Colonic mucosa (tissue), 4 donors: ENCODE measurements around the gene EPS8L3. TPM values are rescaled to one million over a fixed set of nuclear protein-coding genes. Genes with fewer than 3 reads are reported as not detected.
"Not testable (repeated sequence)": the region's sequence is repeated elsewhere in the genome, so short reads cannot be mapped to it uniquely, and the experiment has no call there.

Experiments used
- DNase-seq: peaks from one replicate; pipeline ENCODE4 v3.0.0-alpha.2; 2020
- H3K27ac ChIP-seq: fragments of 200-600 bp; one replicate; pipeline ENCODE4 v1.8.0; 2021
- H3K27me3 ChIP-seq: fragments of 200-600 bp; one replicate; pipeline ENCODE4 v1.8.0; 2021
- H3K36me3 ChIP-seq: fragments of 200-600 bp; one replicate; pipeline ENCODE4 v1.8.0; 2021
- H3K4me1 ChIP-seq: fragments of 200-600 bp; one replicate; pipeline ENCODE4 v1.8.0; 2021; ENCODE audit warnings: mild to moderate bottlenecking
- H3K4me3 ChIP-seq: fragments of 200-600 bp; one replicate; pipeline ENCODE4 v1.8.0; 2021
- H3K9ac ChIP-seq, 2 donors: one replicate each; pipeline ENCODE4 v1.7.0; 2013; ENCODE audit warnings: control low read depth in 2 of 2, low read depth in 2 of 2, low read length in 2 of 2
- H3K9me3 ChIP-seq: fragments of 200-600 bp; one replicate; pipeline ENCODE4 v1.8.0; 2021
- CTCF ChIP-seq: fragments of 200-600 bp; IDR thresholded peaks from one replicate; pipeline ENCODE4 v1.8.0; 2022; ENCODE audit warnings: antibody characterized with exemption, mild to moderate bottlenecking
- intact Hi-C: fragments of 100-400 bp; cut with DNase I; formaldehyde crosslinking; loops from one replicate; pipeline ENCODE4 v1.14.1; 2022
- total RNA-seq, 2 donors: library from RNA; stranded (reverse); fragmentation: NEBNext Ultra II Directional in 1 of 2; extraction: Animal tissue kit (Norgen Biotek cat#: 25700) in 1 of 2; gene quantifications; one replicate each; pipeline ENCODE4 v1.2.1, GENCODE V29; 2021
- donor health status: healthy.
- donor health status: DM: no; HTN: no; CAD: no.
- donor health status: DM: no; HTN: no; CAD: no.

EPS8L3 gene
- total RNA-seq, 2 donors from 2014 or later, result 283 to 290 TPM

GRCh38 chr1:109705411-109705810, 58.3 kb downstream of the EPS8L3 start:
- Histone ChIP-seq H3K36me3 (no peaks in the 10 kb centered on the region), H3K4me3 (no peak overlapping the region), H3K9ac (no peak overlapping the region), H3K4me1 (no peaks in the 10 kb centered on the region), H3K27ac (no peak overlapping the region), H3K9me3 (no peaks in the 10 kb centered on the region), H3K27me3 (no peaks in the 10 kb centered on the region)
- DNase-seq, result no peak
- TF ChIP-seq CTCF, result no peak
- intact Hi-C loops, result no loop called here

- H3K27me3 ChIP-seq, result no peaks in the 10 kb centered on the region
- no peak overlapping the region for H3K27ac ChIP-seq
- no peaks in the 10 kb centered on the region for H3K4me1 ChIP-seq
- TF ChIP-seq CTCF, result no peak
- no peak overlapping the region for H3K4me3 ChIP-seq
- H3K9ac ChIP-seq, result no peak overlapping the region
- DNase-seq, result no peak
- no peaks in the 10 kb centered on the region for H3K9me3 ChIP-seq
- intact Hi-C loops, result no loop called here
- H3K36me3 ChIP-seq, result no peaks in the 10 kb centered on the region
These were observed 59.5 kb downstream of the EPS8L3 start for GRCh38 chr1:109704173-109704572.

- H3K27ac ChIP-seq, H3K9ac ChIP-seq, H3K36me3 ChIP-seq, H3K27me3 ChIP-seq, H3K9me3 ChIP-seq, DNase-seq, H3K4me1 ChIP-seq, intact Hi-C loops, H3K4me3 ChIP-seq: not testable (repeated sequence)
These were observed 60.8 kb downstream of the EPS8L3 start for GRCh38 chr1:109702940-109703339.

Other genes with a start within 250 kb of the EPS8L3 start
- not detected for gene GPR61, start 224.1 kb downstream of the EPS8L3 start, total RNA-seq
- 1 to 10 TPM; 7.7 to 8.9 TPM for gene GNAI3, start 215.3 kb downstream of the EPS8L3 start, total RNA-seq
- under 1 TPM in 1 of 2 donors, not detected in 1; 0.32 TPM for gene GNAT2, start 144.3 kb downstream of the EPS8L3 start, total RNA-seq
- gene AMPD2, start 144.1 kb downstream of the EPS8L3 start, total RNA-seq, result 10 to 100 TPM; 28.0 to 60.3 TPM
- gene GSTM4, start 107.8 kb downstream of the EPS8L3 start, total RNA-seq, result 10 to 100 TPM; 62.6 to 77.4 TPM
- 10 to 100 TPM; 18.5 to 20.7 TPM for gene GSTM2, start 95.9 kb downstream of the EPS8L3 start, total RNA-seq
- gene GSTM1, start 76.1 kb downstream of the EPS8L3 start, total RNA-seq, result 10 to 100 TPM in 1 of 2 donors, not detected in 1; 46.1 TPM
- 1 to 10 TPM; 2.0 to 3.0 TPM for gene GSTM5, start 51.7 kb downstream of the EPS8L3 start, total RNA-seq
- 10 to 100 TPM in 1 of 2 donors, 1 to 10 TPM in 1; 4.9 to 24.6 TPM for gene GSTM3, start 22.9 kb downstream of the EPS8L3 start, total RNA-seq
- gene CSF1, start 146.9 kb upstream of the EPS8L3 start, total RNA-seq, result 10 to 100 TPM; 14.1 to 18.1 TPM
- 100 to 1,000 TPM; 108 to 115 TPM for gene AHCYL1, start 220.8 kb upstream of the EPS8L3 start, total RNA-seq